GM23248 (cell line): Measurements from ENCODE around the gene EME2. TPM values are rescaled to one million over a fixed set of nuclear protein-coding genes. Genes with fewer than 3 reads are reported as not detected.

Source experiments
- DNase-seq: peaks from one replicate; pipeline ENCODE4 v3.0.0-alpha.2; 2015
- H2AFZ ChIP-seq: fragments of 200-600 bp; sonication (generic); 2 replicates; pipeline ENCODE4 v1.6.1; 2016; ENCODE audit warnings: antibody characterized with exemption
- H3F3A ChIP-seq: fragments of 200-600 bp; sonication (generic); 2 replicates; pipeline ENCODE4 v1.6.1; 2016; ENCODE audit warnings: mild to moderate bottlenecking, antibody characterized with exemption, mixed run types; ENCODE audit not compliant: insufficient read depth
- H3K27ac ChIP-seq: fragments of 200-600 bp; sonication (generic); 2 replicates; pipeline ENCODE4 v1.5.1; 2016; ENCODE audit warnings: mild to moderate bottlenecking
- H3K27me3 ChIP-seq: fragments of 200-600 bp; sonication (generic); replicated peaks from 2 replicates; pipeline ENCODE4 v1.6.1; 2016; ENCODE audit warnings: mild to moderate bottlenecking; ENCODE audit not compliant: insufficient read depth
- H3K36me3 ChIP-seq: fragments of 200-600 bp; sonication (generic); 2 replicates; pipeline ENCODE4 v1.6.1; 2016; ENCODE audit warnings: low read depth, mild to moderate bottlenecking
- H3K4me1 ChIP-seq: fragments of 200-600 bp; sonication (generic); 2 replicates; pipeline ENCODE4 v1.6.1; 2016; ENCODE audit warnings: mild to moderate bottlenecking; ENCODE audit not compliant: insufficient read depth
- H3K4me2 ChIP-seq: fragments of 200-600 bp; sonication (generic); one replicate; pipeline ENCODE4 v1.6.1; 2016; ENCODE audit warnings: mild to moderate bottlenecking; ENCODE audit not compliant: unreplicated experiment
- H3K4me3 ChIP-seq: fragments of 200-600 bp; sonication (generic); 2 replicates; pipeline ENCODE4 v1.5.1; 2016; ENCODE audit warnings: mild to moderate bottlenecking
- H3K79me2 ChIP-seq: fragments of 200-600 bp; sonication (generic); 2 replicates; pipeline ENCODE4 v1.6.1; 2016; ENCODE audit warnings: mild to moderate bottlenecking; ENCODE audit not compliant: insufficient read depth
- H3K9ac ChIP-seq: fragments of 200-600 bp; sonication (generic); 2 replicates; pipeline ENCODE4 v1.6.1; 2016; ENCODE audit warnings: mild to moderate bottlenecking
- H3K9me2 ChIP-seq: fragments of 200-600 bp; sonication (generic); 2 replicates; pipeline ENCODE4 v1.6.1; 2016; ENCODE audit warnings: mixed run types, mild to moderate bottlenecking, moderate library complexity; ENCODE audit not compliant: insufficient read depth
- H3K9me3 ChIP-seq: fragments of 200-600 bp; sonication (generic); one replicate; pipeline ENCODE4 v1.6.1; 2017; ENCODE audit warnings: low read depth
- H4K20me1 ChIP-seq: fragments of 200-600 bp; sonication (generic); 2 replicates; pipeline ENCODE4 v1.6.0; 2016; ENCODE audit not compliant: insufficient read depth
- EZH2 ChIP-seq: fragments of 200-600 bp; sonication (generic); IDR thresholded peaks from 2 replicates; pipeline ENCODE4 v1.6.1; 2018; ENCODE audit warnings: antibody characterized with exemption, mild to moderate bottlenecking; ENCODE audit not compliant: insufficient read depth, poor library complexity, severe bottlenecking
- EZH2phosphoT487 ChIP-seq: fragments of 200-600 bp; sonication (generic); IDR thresholded peaks from 2 replicates; pipeline ENCODE4 v1.6.1; 2018; ENCODE audit warnings: antibody characterized with exemption, moderate library complexity, mild to moderate bottlenecking, low read depth; ENCODE audit not compliant: insufficient read depth
- WGBS, 2 experiments: methylation state at CpG; one replicate each; pipeline ENCODE4 v1.1.6; 2015 to 2017; ENCODE audit warnings: low lambda C conversion rate in 2 of 2, low coverage in 1 of 2; ENCODE audit errors: missing lambda C conversion rate in 2 of 2; 5-methylcytosine and 5-hydroxymethylcytosine counted together
- in situ Hi-C: fragments of 300-500 bp; cut with MboI; formaldehyde crosslinking; loops from 2 replicates; pipeline ENCODE4 v1.15.0; 2020
- polyA plus RNA-seq: library from polyadenylated mRNA; unstranded; fragments of >200 nt; fragmentation: Nextera tagmentation; extraction: Ambion mirVana; gene quantifications from 2 replicates; pipeline ENCODE4 v1.2.1, GENCODE V29; 2016
- total RNA-seq: library from RNA; depleted of rRNA; stranded (reverse); fragments of >200 nt; shearing (Covaris generic); gene quantifications from 2 replicates; pipeline ENCODE4 v1.2.3, GENCODE V29; 2014

EME2 gene
- total and polyA plus RNA-seq, 2 experiments from 2014 or later, result 3.1 to 9.3 TPM

GRCh38 chr16:1779741-1780676, 7.4 kb downstream of the EME2 start:
- Histone ChIP-seq H3K9ac (no peak overlapping the region), H3K4me2 (no peak overlapping the region), H3K4me3 (no peak overlapping the region), H3K4me1 (no peaks in the 10 kb centered on the region), H3K27ac (no peak overlapping the region), H3K36me3 (no peaks in the 10 kb centered on the region), H3K27me3 (no peaks in the 10 kb centered on the region), H3K9me3 (no peaks in the 10 kb centered on the region), H3K79me2 (peaks cover 49% of the 10 kb centered on the region), H4K20me1 (no peaks in the 10 kb centered on the region), H3F3A (0 out of 2 replicates have a peak, but pooled peaks cover 8% of the 10 kb centered on the region), H2AFZ (no peak overlapping the region), H3K9me2 (no peaks in the 10 kb centered on the region)
- no peak for DNase-seq
- TF ChIP-seq EZH2 (no peak), EZH2phosphoT487 (no peak)
- WGBS, 2 experiments, result 78 to 82% methylated on average over 24 to 27 of the region's 27 CpGs
- in situ Hi-C loops, result no loop called here

- H3K9me3 ChIP-seq, result no peaks in the 10 kb centered on the region
- no peak for DNase-seq
- no peaks in the 10 kb centered on the region for H3K4me1 ChIP-seq
- no peak overlapping the region for H2AFZ ChIP-seq
- no peaks in the 10 kb centered on the region for H4K20me1 ChIP-seq
- 0 out of 2 replicates have a peak, but pooled peaks cover 8% of the 10 kb centered on the region for H3F3A ChIP-seq
- in situ Hi-C loops, result no loop called here
- peak overlapping the region; percentile 76; the same call in 1 of the 2 replicates for H3K9ac ChIP-seq
- 82 to 87% methylated on average over 6 of the region's 6 CpGs for WGBS, 2 experiments
- no peak overlapping the region for H3K27ac ChIP-seq
- 0 out of 2 replicates have a peak overlapping the region, but pooled peaks have one; percentile 83 for H3K4me3 ChIP-seq
- no peak overlapping the region for H3K4me2 ChIP-seq
- peaks cover 49% of the 10 kb centered on the region for H3K79me2 ChIP-seq
- TF ChIP-seq EZH2 (no peak), EZH2phosphoT487 (no peak)
- H3K36me3 ChIP-seq, result no peaks in the 10 kb centered on the region
- H3K27me3 ChIP-seq, result no peaks in the 10 kb centered on the region
- no peaks in the 10 kb centered on the region for H3K9me2 ChIP-seq
Observed at GRCh38 chr16:1780677-1781072, 8.1 kb downstream of the EME2 start.

GRCh38 chr16:1781254-1781653, 8.6 kb downstream of the EME2 start:
- no peak for DNase-seq
- Histone ChIP-seq H3K9me2 (no peaks in the 10 kb centered on the region), H4K20me1 (no peaks in the 10 kb centered on the region), H3K27ac (no peak overlapping the region), H3K4me2 (peak overlapping the region; percentile 81), H3K79me2 (peaks cover 50% of the 10 kb centered on the region), H3K36me3 (no peaks in the 10 kb centered on the region), H3F3A (0 out of 2 replicates have a peak, but pooled peaks cover 8% of the 10 kb centered on the region), H3K27me3 (no peaks in the 10 kb centered on the region), H3K4me3 (peak overlapping the region; percentile 83), H3K4me1 (no peaks in the 10 kb centered on the region), H3K9ac (peak overlapping the region; percentile 76), H3K9me3 (no peaks in the 10 kb centered on the region), H2AFZ (no peak overlapping the region)
- in situ Hi-C loops, result no loop called here
- 71 to 74% methylated on average over 17 to 20 of the region's 20 CpGs for WGBS, 2 experiments
- TF ChIP-seq EZH2phosphoT487 (no peak), EZH2 (no peak)

GRCh38 chr16:1781758-1782407, 9.3 kb downstream of the EME2 start:
- H4K20me1 ChIP-seq, result no peaks in the 10 kb centered on the region
- no peaks in the 10 kb centered on the region for H3K36me3 ChIP-seq
- H3K79me2 ChIP-seq, result peaks cover 52% of the 10 kb centered on the region
- 0 out of 2 replicates have a peak, but pooled peaks cover 8% of the 10 kb centered on the region for H3F3A ChIP-seq
- WGBS, 2 experiments, result 2% methylated on average over 42 to 53 of the region's 70 CpGs
- TF ChIP-seq EZH2phosphoT487, result no peak
- no peak for TF ChIP-seq EZH2
- H3K9ac ChIP-seq, result peak overlapping the region; percentile 76
- H3K4me1 ChIP-seq, result no peaks in the 10 kb centered on the region
- in situ Hi-C loops, result no loop called here
- H3K9me3 ChIP-seq, result no peaks in the 10 kb centered on the region
- no peaks in the 10 kb centered on the region for H3K9me2 ChIP-seq
- peak overlapping the region; percentile 81 for H3K4me2 ChIP-seq
- no peaks in the 10 kb centered on the region for H3K27me3 ChIP-seq
- peak overlapping the region; percentile 83 for H3K4me3 ChIP-seq
- H3K27ac ChIP-seq, result peak overlapping the region; percentile 34
- H2AFZ ChIP-seq, result peak overlapping the region; percentile 42; the same call in 1 of the 2 replicates
- DNase-seq, result peak; percentile 72
